ENCODE measurements around the gene MARCHF6.

Gene MARCHF6

DNA sequence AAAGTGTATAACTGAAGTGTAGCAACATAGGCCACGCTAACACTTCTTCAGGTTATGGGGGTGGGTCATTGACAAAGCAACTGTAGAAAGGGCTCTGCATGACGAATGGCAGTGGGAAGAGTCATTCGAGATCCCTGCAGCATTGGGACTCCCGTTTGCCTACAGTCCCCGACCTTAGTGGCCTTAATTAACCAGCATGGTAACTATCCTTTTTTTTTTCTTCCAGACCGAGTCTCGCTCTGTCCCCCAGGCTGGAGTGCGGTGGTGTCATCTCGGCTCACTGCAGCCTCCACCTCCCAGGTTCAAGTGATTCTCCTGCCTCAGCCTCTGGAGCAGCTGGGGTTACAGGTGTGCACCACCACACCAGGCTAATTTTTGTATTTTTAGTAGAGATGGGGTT lies 31.6 kb upstream of the MARCHF6 start:
- TF ChIP-seq, protein P1, sequence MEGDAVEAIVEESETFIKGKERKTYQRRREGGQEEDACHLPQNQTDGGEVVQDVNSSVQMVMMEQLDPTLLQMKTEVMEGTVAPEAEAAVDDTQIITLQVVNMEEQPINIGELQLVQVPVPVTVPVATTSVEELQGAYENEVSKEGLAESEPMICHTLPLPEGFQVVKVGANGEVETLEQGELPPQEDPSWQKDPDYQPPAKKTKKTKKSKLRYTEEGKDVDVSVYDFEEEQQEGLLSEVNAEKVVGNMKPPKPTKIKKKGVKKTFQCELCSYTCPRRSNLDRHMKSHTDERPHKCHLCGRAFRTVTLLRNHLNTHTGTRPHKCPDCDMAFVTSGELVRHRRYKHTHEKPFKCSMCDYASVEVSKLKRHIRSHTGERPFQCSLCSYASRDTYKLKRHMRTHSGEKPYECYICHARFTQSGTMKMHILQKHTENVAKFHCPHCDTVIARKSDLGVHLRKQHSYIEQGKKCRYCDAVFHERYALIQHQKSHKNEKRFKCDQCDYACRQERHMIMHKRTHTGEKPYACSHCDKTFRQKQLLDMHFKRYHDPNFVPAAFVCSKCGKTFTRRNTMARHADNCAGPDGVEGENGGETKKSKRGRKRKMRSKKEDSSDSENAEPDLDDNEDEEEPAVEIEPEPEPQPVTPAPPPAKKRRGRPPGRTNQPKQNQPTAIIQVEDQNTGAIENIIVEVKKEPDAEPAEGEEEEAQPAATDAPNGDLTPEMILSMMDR (IDR thresholded peaks at IDR 0.05), result no peak
- no peak overlapping the region for H3K4me3 ChIP-seq (ENCODE audit: low read depth in 1 of 2, low read length in 1 of 2)
- no peaks in the 10 kb centered on the region for H3K9me3 ChIP-seq
- H3K27me3 ChIP-seq, result peaks cover 7% of the 10 kb centered on the region
- no peaks in the 10 kb centered on the region for H3K36me3 ChIP-seq
- H3K27ac ChIP-seq, result no peak overlapping the region
- H3K4me1 ChIP-seq (ENCODE audit: control insufficient read depth in 1 of 2, insufficient read depth in 1 of 2, low read depth in 1 of 2, low read length in 1 of 2), result no peaks in the 10 kb centered on the region

DNA sequence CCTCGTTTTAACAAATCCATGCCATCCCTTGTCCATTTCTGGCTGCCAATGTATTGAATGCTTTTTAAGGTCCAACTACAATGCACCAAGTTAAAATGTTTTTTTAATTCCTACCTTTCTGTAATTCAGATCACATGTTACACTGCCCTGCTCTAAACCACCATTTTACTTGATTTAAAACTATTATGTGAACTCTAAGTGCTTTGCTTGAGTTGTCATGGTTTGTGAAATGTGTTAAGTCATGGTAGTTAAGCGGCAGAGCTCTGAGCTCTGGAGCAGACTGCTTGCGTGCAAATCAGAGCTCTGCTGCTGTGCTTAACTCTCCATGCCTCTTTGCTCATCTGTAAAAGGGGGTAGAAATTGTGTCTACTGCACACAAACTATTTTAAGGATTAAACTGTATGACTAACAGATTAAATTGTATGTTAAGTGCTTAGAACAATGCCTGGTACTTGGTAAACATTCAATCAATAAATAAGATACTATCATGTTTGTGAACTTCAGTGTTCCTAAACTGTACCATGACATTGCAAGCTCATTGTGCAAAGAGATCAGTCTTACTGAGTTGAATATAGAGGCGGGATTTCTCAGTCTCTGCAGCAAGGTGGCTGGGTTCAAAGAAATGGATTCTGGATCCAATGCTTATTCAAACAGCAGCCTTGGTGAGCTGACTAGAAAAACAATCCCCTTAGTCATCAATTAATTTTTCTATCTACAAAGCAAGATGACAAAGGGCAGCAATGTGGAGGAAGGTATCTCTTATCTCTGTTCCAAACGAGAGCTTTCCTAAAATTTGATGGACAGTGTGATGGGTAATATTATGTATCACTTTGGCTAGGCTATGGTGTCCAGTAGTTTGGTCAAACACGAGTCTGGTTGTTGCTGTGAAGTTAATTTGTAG lies 29.7 kb upstream of the MARCHF6 start:
- no peaks in the 10 kb centered on the region for H3K4me1 ChIP-seq (ENCODE audit: control insufficient read depth in 1 of 2, insufficient read depth in 1 of 2, low read depth in 1 of 2, low read length in 1 of 2)
- no peaks in the 10 kb centered on the region for H3K9me3 ChIP-seq
- peaks cover 7% of the 10 kb centered on the region for H3K27me3 ChIP-seq
- H3K4me3 ChIP-seq (ENCODE audit: low read depth in 1 of 2, low read length in 1 of 2), result no peak overlapping the region
- no peaks in the 10 kb centered on the region for H3K36me3 ChIP-seq
- H3K27ac ChIP-seq, result no peak overlapping the region
- TF ChIP-seq, protein P1 (IDR thresholded peaks at IDR 0.05), result no peak

DNA sequence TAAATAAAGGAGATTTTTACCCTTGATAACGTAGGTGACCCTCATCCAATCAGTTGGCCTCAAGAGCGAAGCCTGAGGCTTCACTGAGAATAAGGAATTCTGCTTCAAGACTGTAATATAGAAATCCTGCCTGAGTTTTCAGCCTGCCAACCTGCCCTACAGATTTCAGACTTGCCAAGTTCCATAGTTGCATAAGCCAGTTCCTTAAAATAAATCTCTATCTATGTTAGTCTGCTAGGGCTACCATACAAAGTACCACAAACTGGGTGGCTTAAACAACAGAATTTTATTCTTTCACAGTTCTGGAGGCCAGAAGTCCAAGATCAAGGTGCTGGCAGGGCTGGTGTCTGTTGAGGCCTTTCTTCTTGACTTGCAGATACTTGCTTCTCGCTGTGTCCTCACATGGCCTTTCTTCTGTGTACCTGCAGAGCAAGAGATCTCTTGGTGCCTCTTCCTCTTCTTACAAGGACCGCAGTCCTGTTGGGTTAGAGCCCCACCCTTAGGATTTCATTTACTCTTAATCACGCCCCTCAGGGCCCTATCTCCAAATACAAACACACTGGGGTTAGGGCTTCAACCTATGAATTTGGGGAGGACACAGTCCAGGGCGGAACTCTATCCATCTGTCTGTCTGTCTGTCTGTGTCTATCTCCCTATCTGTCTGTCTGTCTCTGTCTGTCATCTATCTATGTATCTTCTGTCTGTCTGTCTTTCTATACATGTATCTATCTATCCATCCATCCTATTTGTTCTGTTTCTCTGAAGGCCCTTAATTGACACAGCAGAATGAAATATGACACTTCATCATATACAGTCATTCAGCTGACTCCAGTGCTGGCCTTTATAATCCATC lies 28.8 kb upstream of the MARCHF6 start:
- no peaks in the 10 kb centered on the region for H3K4me1 ChIP-seq (ENCODE audit: control insufficient read depth in 1 of 2, insufficient read depth in 1 of 2, low read depth in 1 of 2, low read length in 1 of 2)
- no peak overlapping the region for H3K4me3 ChIP-seq (ENCODE audit: low read depth in 1 of 2, low read length in 1 of 2)
- no peak overlapping the region for H3K27ac ChIP-seq
- H3K27me3 ChIP-seq, result peaks cover 7% of the 10 kb centered on the region
- TF ChIP-seq, protein P1 (IDR thresholded peaks at IDR 0.05), result no peak
- no peaks in the 10 kb centered on the region for H3K9me3 ChIP-seq
- H3K36me3 ChIP-seq, result no peaks in the 10 kb centered on the region

DNA sequence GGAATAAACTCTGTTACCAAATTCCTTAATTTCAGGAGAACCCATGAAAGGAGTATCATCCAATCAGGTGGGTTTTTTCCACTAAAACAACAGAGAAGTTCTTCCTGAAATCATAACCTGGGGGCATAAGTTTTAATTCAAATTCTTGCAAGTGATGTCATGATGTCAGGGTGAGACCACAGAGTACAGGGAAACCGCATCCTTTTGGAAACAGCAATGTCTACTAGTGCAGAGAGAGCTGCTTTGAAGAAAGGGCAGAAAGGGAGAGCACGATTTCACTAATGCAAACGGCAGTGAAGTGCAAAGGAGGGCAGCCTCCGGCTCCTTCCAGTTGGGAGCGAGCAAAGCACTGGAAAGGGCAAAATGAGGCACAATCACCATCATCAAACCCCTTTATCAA lies 25.2 kb upstream of the MARCHF6 start:
- H3K27me3 ChIP-seq, result peaks cover 40% of the 10 kb centered on the region
- no peak overlapping the region for H3K4me3 ChIP-seq (ENCODE audit: low read depth in 1 of 2, low read length in 1 of 2)
- no peaks in the 10 kb centered on the region for H3K36me3 ChIP-seq
- TF ChIP-seq, protein P1 (IDR thresholded peaks at IDR 0.05), result no peak
- H3K4me1 ChIP-seq (ENCODE audit: control insufficient read depth in 1 of 2, insufficient read depth in 1 of 2, low read depth in 1 of 2, low read length in 1 of 2), result peaks cover 4 to 6% of the 10 kb centered on the region in 2 experiments
- H3K9me3 ChIP-seq, result no peaks in the 10 kb centered on the region
- no peak overlapping the region for H3K27ac ChIP-seq

DNA sequence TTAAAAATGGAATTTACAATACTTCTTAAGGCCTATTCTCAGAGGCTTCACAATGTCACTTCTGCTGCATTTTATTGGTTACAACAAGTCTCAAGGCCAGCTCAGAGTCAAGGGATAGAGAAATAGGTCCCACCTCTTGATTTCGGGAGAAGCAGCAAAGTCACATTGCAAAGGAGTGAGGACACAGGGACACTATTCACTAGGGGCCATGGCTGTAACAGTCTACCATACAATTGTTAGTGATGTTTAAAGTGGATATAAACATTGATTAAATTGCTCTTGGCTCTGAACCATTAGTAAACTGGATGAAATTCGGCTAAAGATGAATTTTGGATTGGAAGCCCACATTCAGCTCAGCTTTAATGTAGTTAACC lies 24.1 kb upstream of the MARCHF6 start:
- peaks cover 9 to 12% of the 10 kb centered on the region in 2 experiments for H3K4me1 ChIP-seq (ENCODE audit: control insufficient read depth in 1 of 2, insufficient read depth in 1 of 2, low read depth in 1 of 2, low read length in 1 of 2)
- no peaks in the 10 kb centered on the region for H3K9me3 ChIP-seq
- TF ChIP-seq, protein P1 (IDR thresholded peaks at IDR 0.05), result no peak
- no peaks in the 10 kb centered on the region for H3K36me3 ChIP-seq
- H3K27ac ChIP-seq, result no peak overlapping the region
- peaks cover 45% of the 10 kb centered on the region for H3K27me3 ChIP-seq
- no peak overlapping the region for H3K4me3 ChIP-seq (ENCODE audit: low read depth in 1 of 2, low read length in 1 of 2)

All from neutrophil (primary cell).